Activated effector memory CD4-positive, alpha-beta T cell treated with anti-CD3 and anti-CD28 coated beads, Interleukin-2, amount 50 U/mL, for 16 hours (primary cell): ENCODE measurements around the gene TELO2.

Source experiments
- DNase-seq: peaks from one replicate; pipeline ENCODE4 v3.0.0-alpha.2; 2020

Gene TELO2

GRCh38 chr16:1500465-1501150 is 7.4 kb downstream of the TELO2 start:
- no peak for DNase-seq

- DNase-seq: no peak
These were observed 8.5 kb downstream of the TELO2 start for GRCh38 chr16:1501630-1502029.

- no peak for DNase-seq
These were observed 9.2 kb downstream of the TELO2 start for GRCh38 chr16:1502092-1503004.

GRCh38 chr16:1503110-1503955 is 10.2 kb downstream of the TELO2 start:
- DNase-seq: no peak

GRCh38 chr16:1505073-1505844 is 12.1 kb downstream of the TELO2 start:
- DNase-seq: no peak

GRCh38 chr16:1505912-1506311 is 12.8 kb downstream of the TELO2 start:
- no peak for DNase-seq

- DNase-seq: no peak
These were observed 13.5 kb downstream of the TELO2 start for GRCh38 chr16:1506494-1507213.

GRCh38 chr16:1508494-1509187 is 15.5 kb downstream of the TELO2 start:
- DNase-seq: no peak

- DNase-seq: no peak
These were observed 16.4 kb downstream of the TELO2 start for GRCh38 chr16:1509307-1510221.

- no peak for DNase-seq
These were observed 17.1 kb downstream of the TELO2 start for GRCh38 chr16:1510272-1510671.

GRCh38 chr16:1510941-1511351 is 17.8 kb downstream of the TELO2 start:
- no peak for DNase-seq

- no peak for DNase-seq
These were observed 18.8 kb downstream of the TELO2 start for GRCh38 chr16:1511662-1512569.

GRCh38 chr16:1512774-1513173 is 19.6 kb downstream of the TELO2 start:
- no peak for DNase-seq

- DNase-seq: no peak
These were observed 21.3 kb downstream of the TELO2 start for GRCh38 chr16:1514507-1514906.

- no peak for DNase-seq
These were observed 25.5 kb downstream of the TELO2 start for GRCh38 chr16:1518626-1519135.

GRCh38 chr16:1519831-1520230 is 26.7 kb downstream of the TELO2 start:
- DNase-seq: no peak

- DNase-seq: no peak
These were observed 27.3 kb downstream of the TELO2 start for GRCh38 chr16:1520461-1520860.

GRCh38 chr16:1523581-1524245 is 30.6 kb downstream of the TELO2 start:
- DNase-seq: no peak
